WI38 (cell line): Measurements from ENCODE around the gene ZCCHC3.

Experiments used
- H3K4me3 ChIP-seq: 2 replicates; pipeline ENCODE4 v1.5.1; 2011; ENCODE audit warnings: low read depth, mild to moderate bottlenecking, control low read depth, low read length
- TF ChIP-seq, protein P1 (sequence below): IDR thresholded peaks from 2 replicates; pipeline ENCODE4 v1.5.1; 2012; ENCODE audit warnings: low read depth, mild to moderate bottlenecking, control low read depth, low read length

Gene ZCCHC3

DNA sequence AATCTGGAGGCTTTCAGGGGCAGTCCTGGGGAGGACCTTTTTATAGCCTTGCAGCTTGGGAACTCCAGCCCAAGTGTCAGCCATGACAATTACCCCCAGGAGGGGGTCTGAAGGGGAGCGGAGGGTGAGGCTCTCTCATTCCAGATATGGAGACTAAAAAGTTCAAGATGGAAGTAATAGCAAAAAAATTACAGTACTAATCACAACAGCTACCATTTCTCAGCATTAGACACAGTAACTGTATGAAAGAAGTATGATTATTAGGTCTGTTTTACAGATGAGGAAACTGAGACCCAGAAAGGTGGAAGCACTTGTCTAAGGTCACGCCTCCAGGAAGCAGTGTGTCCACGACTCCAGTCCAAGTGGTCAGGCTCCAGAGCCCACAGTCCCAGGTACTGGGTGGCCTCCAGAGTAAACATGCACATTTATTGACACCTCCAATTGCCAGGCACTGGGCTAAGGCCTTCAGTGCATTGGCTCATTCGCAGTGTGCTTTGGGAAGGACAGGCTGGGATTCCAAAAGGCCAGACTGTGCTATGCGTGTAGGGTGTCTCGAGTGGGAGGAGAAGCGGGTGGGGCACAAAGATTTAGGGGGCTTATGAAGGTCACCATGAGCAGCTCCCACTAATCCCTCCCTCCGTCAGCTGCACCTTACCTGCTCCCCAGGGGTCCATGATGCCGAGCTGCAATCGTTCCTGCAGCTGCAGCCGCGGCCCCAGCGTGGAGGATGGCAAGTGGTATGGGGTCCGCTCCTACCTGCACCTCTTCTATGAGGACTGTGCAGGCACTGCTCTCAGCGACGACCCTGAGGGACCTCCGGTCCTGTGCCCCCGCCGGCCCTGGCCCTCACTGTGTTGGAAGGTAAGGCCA, 51.8 kb downstream of the ZCCHC3 start:
- H3K4me3 ChIP-seq = no peak overlapping the region
- TF ChIP-seq, protein P1, sequence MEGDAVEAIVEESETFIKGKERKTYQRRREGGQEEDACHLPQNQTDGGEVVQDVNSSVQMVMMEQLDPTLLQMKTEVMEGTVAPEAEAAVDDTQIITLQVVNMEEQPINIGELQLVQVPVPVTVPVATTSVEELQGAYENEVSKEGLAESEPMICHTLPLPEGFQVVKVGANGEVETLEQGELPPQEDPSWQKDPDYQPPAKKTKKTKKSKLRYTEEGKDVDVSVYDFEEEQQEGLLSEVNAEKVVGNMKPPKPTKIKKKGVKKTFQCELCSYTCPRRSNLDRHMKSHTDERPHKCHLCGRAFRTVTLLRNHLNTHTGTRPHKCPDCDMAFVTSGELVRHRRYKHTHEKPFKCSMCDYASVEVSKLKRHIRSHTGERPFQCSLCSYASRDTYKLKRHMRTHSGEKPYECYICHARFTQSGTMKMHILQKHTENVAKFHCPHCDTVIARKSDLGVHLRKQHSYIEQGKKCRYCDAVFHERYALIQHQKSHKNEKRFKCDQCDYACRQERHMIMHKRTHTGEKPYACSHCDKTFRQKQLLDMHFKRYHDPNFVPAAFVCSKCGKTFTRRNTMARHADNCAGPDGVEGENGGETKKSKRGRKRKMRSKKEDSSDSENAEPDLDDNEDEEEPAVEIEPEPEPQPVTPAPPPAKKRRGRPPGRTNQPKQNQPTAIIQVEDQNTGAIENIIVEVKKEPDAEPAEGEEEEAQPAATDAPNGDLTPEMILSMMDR = no peak
